ENCODE measurements around the gene HBD.
A peak's percentile ranks its signal among the peaks of the same experiment; 100 is the strongest.
"Not testable (repeated sequence)": the region's sequence is repeated elsewhere in the genome, so short reads cannot be mapped to it uniquely, and the experiment has no call there.

Gene HBD

DNA sequence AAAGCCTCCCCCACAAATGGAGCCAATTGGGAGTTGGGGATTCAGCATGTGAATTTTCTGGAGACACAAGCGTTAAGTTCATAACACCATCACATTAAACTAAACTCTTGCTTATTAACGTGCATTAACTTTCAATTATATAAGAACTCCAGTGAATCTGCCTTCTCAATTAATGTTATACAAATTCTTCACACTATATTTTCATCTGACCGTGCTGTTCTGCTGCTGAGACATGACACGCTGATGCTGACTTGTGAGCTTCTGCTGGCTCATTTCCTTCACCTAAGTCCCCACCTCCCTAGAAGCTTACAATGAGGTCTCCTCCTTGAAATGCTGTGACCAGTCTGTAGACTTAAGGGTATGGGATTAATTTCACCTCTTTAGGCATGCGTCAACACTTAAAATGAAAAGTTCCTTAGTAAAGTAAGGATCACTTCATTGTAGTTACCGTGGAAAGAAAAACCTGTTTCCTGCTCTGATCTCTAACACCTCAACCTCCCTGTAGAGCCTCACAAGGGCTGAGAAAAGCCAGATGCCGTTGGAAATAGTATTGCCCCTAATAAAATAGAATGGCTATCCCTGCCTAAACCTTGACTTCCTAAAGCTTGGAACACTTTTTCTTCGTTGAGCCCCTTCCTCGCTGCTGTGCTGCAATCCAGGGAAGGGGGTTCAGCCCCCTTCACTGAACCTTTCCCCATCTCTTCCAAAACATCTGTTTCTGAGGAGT is 18.1 kb upstream of the HBD start:
- peak; percentile 74 for DNase-seq

DNA sequence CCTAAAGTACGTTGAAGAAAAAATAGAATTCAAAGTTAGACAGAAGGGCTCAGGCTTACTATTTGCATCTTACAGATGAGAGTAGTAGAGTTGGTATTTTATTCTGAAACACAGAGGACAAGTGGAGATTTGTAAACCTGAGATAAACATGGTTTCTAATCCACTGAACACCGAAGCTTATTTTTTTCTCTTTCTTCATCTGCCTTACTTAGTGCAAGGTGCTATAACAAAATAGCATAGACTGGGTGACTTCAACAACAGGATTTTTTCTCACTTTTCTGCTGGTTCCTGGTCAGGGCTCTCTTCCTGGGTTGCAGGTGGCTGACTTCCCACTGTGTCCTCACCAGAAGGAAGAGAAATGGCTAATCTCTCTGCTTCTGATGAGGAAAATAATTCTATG is 17.5 kb upstream of the HBD start:
- DNase-seq, result no peak

DNA sequence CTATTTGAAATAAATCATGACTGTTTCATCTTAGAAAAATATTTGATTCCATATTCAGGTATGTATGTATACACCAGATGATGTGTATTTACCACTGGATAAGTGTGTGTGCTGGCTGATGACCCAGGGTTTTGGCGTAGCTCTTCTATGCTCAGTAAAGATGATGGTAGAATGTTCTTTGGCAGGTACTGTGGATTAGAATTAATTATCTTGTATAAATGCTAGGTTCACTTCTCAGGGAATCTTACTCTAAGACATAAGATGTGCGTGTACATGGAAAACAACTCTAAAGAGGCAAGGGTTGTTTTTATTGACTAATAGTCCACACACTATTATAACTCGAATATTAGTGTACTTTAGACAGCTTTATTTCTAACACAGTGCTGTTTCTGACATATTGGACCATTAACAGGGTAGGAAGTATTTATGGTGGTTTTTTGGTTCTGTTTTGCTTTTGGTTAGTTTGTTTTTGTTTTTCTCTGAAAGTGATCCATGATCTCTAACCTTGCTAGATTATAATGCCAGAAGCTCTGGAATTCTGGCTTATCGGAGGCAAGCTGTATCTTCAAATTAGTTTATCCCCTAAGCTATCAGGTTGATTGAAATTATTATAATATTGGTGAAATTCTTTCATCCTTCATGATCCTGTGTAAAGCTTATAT is 16.4 kb upstream of the HBD start:
- no peak for DNase-seq

DNA sequence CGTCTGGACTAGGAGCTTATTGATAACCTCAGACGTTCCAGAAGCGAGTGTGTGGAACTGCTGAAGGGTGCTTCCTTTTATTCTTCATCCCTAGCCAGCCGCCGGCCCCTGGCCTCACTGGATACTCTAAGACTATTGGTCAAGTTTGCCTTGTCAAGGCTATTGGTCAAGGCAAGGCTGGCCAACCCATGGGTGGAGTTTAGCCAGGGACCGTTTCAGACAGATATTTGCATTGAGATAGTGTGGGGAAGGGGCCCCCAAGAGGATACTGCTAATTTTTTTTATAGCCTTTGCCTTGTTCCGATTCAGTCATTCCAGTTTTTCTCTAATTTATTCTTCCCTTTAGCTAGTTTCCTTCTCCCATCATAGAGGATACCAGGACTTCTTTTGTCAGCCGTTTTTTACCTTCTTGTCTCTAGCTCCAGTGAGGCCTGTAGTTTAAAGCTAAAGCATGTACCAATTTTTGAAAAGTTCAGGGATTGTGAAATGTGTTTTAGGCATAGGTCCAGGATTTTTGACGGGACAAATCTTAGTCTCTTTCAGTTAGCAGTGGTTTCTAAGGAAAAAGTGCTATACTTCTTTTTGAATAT is 15.6 kb upstream of the HBD start, which contains the start of gene HBG1:
Gene HBG1, minus strand, starts transcription at position 51 of the 590 bp plus-strand sequence. CDS start 53 bp downstream, outside the sequence.
- DNase-seq, result not testable (repeated sequence)

DNA sequence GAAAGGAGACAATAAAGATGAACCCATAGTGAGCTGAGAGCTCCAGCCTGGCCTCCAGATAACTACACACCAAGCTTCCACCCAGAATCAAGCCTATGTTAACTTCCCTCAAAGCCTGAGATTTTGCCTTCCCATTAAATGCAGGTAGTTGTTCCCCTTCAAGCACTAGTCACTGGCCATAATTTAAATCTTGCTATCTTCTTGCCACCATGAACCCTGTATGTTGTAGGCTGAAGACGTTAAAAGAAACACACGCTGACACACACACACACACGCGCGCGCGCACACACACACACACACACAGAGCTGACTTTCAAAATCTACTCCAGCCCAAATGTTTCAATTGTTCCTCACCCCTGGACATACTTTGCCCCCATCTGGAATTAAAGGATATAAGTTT is 14.2 kb upstream of the HBD start:
- DNase-seq, result not testable (repeated sequence)

DNA sequence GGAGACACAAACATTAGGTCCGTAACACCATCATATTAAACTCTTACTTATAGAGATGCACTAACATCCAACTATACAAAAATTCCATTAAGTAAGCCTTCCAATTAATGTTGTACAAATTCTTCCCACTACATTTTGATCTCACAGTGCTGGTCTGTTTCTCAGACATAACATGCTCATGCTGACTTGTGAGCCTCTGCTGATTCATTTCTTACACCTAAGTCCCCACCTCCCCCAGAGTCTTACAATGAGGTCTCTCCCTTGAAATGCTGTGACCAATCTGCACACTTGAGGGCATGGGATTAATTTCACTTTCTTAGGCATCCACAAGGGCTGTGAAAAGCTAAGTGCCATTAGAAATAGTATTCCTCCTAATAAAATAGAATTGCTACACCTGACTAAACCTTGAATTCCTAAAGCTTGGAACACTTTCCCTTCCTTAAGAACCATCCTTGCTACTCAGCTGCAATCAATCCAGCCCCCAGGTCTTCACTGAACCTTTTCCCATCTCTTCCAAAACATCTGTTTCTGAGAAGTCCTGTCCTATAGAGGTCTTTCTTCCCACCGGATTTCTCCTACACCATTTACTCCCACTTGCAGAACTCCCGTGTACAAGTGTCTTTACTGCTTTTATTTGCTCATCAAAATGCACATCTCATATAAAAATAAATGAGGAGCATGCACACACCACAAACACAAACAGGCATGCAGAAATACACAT is 13.3 kb upstream of the HBD start:
- peak; percentile 69 for DNase-seq

DNA sequence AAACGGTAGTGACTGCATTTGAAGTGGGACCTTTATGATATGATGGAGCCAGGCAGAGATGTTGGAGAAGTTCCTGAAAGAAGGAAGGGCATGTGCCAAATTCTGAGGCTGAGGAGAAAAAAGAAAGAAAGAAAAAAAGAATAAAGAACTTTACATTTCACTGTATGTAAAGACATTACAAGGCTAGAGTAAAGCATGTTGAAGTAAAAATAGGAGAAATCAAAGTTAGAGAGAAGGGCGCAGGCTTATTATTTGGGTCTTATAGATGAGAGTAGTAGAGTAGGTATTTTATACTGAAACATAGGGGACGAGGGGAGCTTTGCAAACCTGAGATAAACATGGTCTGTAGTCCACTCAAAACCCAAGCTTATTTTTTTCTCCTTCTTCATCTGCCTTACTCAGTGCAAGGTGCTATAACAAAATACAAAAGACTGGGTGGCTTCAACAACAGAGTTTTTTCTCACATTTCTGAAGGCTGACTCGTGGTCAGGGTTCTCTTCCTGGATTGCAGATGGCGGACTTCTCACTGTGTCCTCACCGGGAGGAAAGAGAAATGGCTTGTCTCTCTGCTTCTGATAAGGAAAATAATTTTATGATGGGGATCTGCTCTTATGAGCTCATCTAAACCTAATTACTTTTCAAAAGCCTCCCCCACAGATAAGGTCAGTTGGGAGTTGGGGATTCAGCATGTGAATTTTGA is 12.6 kb upstream of the HBD start:
- DNase-seq, result peak; percentile 63

DNA sequence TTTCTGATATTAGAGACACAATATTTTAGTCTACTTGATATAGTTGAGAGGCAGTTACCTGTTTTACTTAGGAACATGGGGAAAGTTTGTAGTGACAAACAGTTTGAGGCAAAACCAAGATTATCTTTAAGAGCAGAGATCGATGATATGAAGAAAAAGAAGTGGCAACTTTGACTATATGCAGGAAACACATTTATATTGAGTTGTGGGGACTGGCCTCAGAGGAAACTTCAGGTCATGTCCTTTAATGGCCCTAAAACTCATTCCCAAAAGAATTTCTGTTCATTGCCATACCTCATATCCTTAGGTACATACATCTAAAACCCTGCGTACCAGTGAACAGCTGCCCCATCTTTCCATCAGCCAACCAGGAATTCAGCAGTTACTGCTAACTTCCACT is 10.9 kb upstream of the HBD start:
- DNase-seq, result no peak

DNA sequence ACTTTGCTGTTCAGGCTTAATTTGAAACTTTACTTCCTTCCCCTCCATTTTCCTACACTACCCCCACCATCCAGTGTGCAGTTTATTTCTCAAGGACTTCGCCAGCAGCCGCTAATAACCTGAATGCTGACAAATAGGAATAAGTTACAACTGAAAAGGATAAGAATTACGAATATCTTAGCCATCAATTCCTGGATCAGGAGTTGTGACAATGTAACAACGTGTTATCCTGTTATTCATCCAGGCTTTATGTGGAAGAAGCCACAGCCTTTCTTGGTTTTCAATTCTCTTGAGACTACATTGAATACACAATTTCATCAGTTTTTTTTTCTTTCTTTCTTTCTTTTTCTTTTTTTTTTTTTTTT is 9.5 kb upstream of the HBD start:
- DNase-seq, result no peak

DNA sequence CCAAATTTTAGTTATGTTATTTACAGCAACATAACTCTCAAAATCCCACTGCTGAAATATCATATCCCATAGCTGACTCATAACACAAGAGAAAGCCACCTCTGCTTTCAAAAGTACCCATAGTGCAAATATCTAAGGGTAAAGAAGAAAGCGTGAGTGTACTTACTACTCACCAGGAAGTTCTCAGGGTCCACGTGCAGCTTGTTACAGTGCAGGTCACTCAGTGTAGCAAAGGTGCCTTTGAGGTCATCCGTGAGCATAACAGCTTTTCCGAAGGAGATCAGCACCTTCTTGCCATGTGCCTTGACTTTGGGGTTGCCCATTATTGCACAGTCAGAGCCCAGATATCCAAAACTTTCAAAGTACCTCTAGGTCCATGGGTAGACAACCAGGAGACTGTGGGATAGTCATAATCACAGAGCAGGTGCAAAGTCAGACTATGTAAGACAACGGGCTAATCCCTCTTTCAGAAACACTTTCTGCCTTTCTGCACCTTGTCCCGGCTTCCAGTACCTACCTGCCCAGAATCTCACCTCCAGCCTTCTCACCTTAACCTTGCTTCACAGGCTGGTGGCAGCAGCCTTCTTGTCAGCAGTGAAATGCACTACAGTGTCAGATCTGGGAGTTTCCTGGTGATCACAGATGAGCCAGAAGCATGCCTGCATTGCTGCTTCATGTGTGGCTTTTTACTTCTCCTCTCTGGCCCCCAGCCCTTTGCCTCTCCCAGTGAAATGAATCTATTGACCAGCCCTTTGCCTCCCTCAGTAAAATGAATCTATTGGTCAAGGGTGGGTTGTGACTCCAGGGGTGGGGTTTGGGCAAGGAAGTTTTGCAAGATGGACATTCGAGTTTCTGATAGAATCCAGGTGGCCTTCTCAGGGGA is 8.9 kb upstream of the HBD start:
- DNase-seq, result peak; percentile 69

DNA sequence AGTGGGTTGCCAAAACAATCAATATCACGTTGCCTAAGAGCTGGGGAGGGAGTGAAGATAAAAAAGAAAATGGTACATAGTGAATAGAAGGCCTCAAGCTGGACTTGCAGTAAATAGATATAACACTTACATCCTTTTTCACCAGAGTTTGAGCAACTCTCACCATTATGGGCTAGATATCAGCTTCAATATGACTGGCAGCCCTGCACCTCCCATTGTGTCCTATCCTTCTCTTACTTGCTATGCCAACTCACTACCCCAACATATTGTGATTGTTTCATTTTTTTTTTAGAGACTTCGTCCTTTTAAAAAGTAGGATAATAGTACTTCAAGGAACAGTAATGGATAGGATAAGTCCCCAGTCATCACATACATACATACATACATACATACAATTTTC is 7.9 kb upstream of the HBD start:
- peak; percentile 57 for DNase-seq

DNA sequence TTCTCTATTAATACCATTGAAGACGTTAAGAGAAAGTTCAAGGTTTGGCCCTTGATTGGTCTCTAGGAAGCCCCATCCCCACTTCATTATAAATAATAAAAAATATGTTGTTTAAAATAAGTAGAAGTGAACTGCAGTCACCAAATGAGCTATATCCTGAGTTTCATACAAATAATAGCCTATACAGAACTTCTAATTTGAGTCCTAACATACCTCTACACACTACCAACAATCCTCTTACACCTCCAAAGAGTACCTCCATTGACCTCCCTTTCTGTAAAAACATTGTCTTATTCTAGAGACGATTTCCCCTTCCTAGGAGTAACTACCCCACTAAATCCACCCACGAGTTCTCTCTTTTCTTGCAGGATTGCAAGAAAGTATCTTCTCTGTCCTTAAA is 7.2 kb upstream of the HBD start:
- no peak for DNase-seq

DNA sequence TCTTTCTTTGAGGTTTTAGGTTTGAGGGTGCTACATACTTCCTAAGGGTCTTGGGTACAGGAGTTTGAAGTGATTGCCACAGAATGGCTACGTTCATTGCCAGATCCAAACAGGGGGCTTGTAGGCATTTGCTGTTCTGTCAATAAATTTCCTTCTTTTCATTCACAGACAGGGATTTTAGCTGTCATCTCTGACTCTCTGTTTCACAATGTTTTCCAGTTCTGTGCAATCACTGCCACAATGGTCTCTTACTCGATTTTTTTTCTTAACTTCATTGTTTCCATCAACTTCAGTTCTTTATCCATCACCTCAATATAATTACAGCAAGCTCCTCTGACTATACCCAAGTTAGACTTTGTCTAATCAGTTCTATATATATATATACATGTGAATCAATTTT is 6.2 kb upstream of the HBD start:
- DNase-seq, result no peak

DNA sequence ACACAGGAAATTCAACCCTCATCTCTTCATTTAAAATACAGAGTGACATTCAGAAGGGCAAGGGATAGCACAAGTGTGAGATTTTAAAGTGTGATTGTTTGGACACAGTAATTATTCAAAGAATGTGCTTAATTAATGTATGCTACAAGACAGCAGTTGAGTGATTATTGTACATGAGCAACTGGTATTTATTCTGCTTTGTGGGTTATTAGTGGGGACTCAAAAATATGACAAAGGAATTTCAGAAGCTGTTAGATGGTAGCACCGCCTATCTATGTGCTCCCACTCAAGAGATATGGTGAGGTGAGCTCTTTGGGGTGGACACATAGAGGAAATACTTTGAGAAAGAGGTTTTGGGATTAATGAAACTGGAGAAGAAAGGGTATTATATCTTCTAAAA is 5.8 kb upstream of the HBD start:
- no peak for DNase-seq

DNA sequence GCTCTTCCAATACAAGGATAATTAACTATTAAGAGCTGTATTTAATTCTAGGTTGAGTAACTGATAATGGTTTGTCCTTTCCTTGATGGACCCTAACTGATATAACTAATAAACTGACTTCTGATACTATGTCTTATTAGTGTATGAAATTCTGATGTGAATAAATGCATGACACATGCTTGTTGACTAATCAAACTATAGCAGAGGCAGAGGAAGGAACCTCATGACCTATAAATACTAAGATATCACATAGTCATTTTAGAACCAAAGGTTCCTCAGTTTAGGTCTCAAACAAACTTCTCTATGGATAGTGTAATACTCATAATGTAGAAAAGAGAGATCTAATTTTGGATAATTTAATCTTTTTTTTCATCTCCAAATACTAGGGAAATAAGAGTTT is 4.8 kb upstream of the HBD start:
- peak; percentile 21 for DNase-seq

DNA sequence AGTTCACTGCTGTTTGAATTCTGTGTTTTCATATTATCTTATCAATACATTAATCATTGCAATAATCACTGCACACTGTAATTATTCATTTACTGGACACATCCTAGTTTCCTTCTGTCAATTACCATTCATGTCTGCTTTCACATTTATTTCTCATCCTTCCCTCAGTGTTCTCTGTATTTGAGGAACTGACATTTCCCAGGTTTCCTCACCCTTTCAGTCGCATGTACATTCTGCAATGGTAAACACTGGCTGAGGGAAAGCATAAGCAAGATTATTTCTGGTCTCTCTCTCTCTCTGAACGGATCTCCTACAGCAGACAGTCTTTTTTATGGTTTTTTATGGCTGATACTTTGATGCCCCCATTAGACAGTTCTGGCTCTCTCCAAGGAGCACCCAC is 4.2 kb upstream of the HBD start:
- DNase-seq, result peak; percentile 6

DNA sequence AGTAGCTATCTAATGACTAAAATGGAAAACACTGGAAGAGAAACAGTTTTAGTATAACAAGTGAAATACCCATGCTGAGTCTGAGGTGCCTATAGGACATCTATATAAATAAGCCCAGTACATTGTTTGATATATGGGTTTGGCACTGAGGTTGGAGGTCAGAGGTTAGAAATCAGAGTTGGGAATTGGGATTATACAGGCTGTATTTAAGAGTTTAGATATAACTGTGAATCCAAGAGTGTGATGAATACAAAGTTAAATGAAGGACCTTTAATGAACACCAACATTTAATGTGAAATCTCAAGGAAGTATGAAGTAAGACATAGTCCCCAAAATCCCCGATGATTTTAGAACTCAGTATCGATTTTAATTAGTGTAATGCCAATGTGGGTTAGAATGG is 3.1 kb upstream of the HBD start:
- DNase-seq, result peak; percentile 2

DNA sequence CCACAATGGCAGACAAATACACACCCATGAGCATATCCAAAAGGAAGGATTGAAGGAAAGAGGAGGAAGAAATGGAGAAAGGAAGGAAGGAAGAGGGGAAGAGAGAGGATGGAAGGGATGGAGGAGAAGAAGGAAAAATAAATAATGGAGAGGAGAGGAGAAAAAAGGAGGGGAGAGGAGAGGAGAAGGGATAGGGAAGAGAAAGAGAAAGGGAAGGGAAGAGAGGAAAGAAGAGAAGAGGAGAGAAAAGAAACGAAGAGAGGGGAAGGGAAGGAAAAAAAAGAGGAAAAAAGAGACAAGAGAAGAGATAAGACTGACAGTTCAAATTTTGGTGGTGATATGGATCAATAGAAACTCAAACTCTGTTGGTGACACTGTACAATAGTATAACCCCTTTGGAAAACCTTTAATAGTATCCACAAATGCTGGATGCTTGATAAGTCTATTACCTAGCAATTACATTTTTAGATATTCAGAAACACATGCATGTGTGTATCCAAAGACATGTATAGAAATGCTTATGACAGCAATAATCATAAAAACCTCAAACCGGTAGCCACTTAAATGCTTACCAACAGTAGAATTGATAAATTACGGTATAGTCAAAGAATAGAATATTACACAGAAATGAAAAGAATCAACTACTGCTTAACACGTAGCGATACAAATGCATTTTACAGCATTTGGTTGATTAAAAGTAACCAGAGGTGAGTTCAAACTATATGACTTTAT is 1.2 kb upstream of the HBD start:
- DNase-seq, result no peak

DNA sequence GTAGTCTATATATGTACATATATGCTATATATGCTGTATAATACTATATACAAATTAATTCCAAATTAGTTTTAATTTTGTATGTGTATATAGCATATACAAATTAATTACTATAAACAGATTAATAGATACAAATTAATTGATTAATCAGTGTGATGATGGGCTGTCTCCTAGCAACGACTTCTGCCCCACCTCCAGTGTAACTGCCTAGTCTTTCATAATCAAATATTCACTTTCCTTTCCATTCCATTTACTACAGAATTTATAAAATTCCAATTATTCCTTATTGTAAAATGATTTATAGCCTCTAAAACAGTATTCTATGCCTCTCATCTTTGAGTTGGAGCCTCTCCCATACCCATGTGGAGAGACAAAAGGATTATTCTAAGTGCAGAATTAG is 976 bp downstream of the HBD start:
- peak; percentile 37 for DNase-seq

DNA sequence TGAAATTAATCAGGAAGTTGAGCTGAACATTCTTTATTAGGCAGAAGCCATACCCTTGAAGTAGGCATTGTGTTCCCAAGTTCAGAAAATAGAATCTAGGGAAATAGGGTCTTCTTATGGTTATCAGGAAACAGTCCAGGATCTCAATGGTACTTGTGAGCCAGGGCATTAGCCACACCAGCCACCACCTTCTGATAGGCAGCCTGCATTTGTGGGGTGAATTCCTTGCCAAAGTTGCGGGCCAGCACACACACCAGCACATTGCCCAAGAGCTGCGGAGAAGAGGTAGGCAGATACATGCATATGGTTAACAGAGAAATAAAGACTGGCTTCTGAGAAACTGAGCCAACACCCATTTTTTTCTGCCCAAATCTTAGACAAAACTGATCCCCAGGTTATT is 1.5 kb downstream of the HBD start:
- peak; percentile 80 for DNase-seq

DNA sequence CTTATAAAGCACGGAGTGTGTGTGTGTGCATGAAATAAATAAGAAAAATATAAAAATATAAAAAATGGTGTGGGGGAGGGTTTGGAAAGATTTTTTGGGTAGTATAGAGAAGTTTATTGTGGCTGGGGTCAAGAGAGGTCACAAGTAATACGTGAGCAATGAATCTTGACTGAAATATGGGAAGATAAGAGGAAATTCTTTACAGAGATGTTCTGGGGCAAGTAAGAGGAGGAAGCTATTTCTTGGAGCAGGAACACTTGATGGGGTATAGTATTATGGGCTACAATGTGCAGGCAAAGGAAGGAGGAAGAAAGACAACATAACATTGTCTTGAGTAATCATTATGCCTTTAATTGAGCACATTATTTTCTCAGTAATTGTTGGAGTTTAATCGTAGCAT is 2.1 kb downstream of the HBD start:
- DNase-seq, result peak; percentile 44

Measured in hematopoietic multipotent progenitor cell treated with erythropoietin and hydrocortisone succinate and interleukin-3 and kit ligand, for 8 days (in vitro differentiated cells).